HEK293 (cell line): ENCODE data around the gene ADNP.

Source experiments
- CTCF ChIA-PET: fragments of 350-600 bp; formaldehyde crosslinking; extraction: SDS; loops from one replicate; lab custom pipeline; 2021; ENCODE audit warnings: antibody characterized with exemption; lab: Yijun Ruan, JAX
- POLR2A ChIA-PET: fragments of 300-600 bp; formaldehyde crosslinking; extraction: SDS; loops from one replicate; lab custom pipeline; 2020; ENCODE audit warnings: antibody characterized with exemption, inconsistent platforms; lab: Yijun Ruan, JAX
- H3K27ac ChIP-seq: fragments of 200-500 bp; sonication (Bioruptor generic); 2 replicates; pipeline ENCODE4 v1.5.1; 2014; ENCODE audit warnings: low read depth, low read length, control low read depth, inconsistent platforms; ENCODE audit errors: extremely low read depth
- H3K36me3 ChIP-seq, 2 experiments: fragments of 200-500 bp in 1 of 2; sonication (Bioruptor generic) in 1 of 2; 1 replicate in 1 of 2; 2 replicates in 1 of 2; pipeline ENCODE4 v1.5.1; 2014 to 2017; ENCODE audit warnings: inconsistent platforms in 2 of 2, low read length in 2 of 2; ENCODE audit not compliant: control insufficient read depth in 2 of 2, insufficient read depth in 1 of 2
- H3K4me1 ChIP-seq: fragments of 200-500 bp; sonication (Bioruptor generic); 2 replicates; pipeline ENCODE4 v1.5.1; 2014; ENCODE audit warnings: mild to moderate bottlenecking, low read length, inconsistent platforms; ENCODE audit not compliant: control insufficient read depth, insufficient read depth
- H3K4me3 ChIP-seq: 2 replicates; pipeline ENCODE4 v1.5.1; 2011; ENCODE audit warnings: low read depth, mild to moderate bottlenecking, control low read depth, low read length, moderate library complexity
- H3K9me3 ChIP-seq: fragments of 200-500 bp; sonication (Bioruptor generic); 2 replicates; pipeline ENCODE4 v1.5.1; 2014; ENCODE audit warnings: low read depth, low read length, inconsistent platforms; ENCODE audit not compliant: control insufficient read depth, insufficient read depth
- ATF2 ChIP-seq: fragments of 450-650 bp; formaldehyde crosslinking; IDR thresholded peaks from 2 replicates; pipeline ENCODE4 v1.5.1; 2016; ENCODE audit warnings: missing biosample characterization, missing genetic modification characterization, low read depth
- BCL11A ChIP-seq: fragments of 450-650 bp; formaldehyde crosslinking; IDR thresholded peaks from 2 replicates; pipeline ENCODE4 v1.5.1; 2016; ENCODE audit warnings: low read depth, missing biosample characterization, missing genetic modification characterization
- EGR2 ChIP-seq: fragments of 450-650 bp; formaldehyde crosslinking; IDR thresholded peaks from 2 replicates; pipeline ENCODE4 v1.5.1; 2016; ENCODE audit warnings: low read depth, missing biosample characterization, missing genetic modification characterization
- SALL2 ChIP-seq: fragments of 450-650 bp; formaldehyde crosslinking; IDR thresholded peaks from 2 replicates; pipeline ENCODE4 v1.5.0; 2017; ENCODE audit warnings: missing biosample characterization, mild to moderate bottlenecking, missing genetic modification characterization, borderline replicate concordance
- SP7 ChIP-seq: fragments of 450-650 bp; formaldehyde crosslinking; IDR thresholded peaks from 2 replicates; pipeline ENCODE4 v1.5.1; 2016; ENCODE audit warnings: missing biosample characterization, missing genetic modification characterization
- YY2 ChIP-seq: fragments of 450-650 bp; formaldehyde crosslinking; IDR thresholded peaks from 2 replicates; pipeline ENCODE4 v1.5.1; 2016; ENCODE audit warnings: missing biosample characterization, missing genetic modification characterization
- ZBTB21 ChIP-seq: fragments of 450-650 bp; formaldehyde crosslinking; IDR thresholded peaks from 2 replicates; pipeline ENCODE4 v1.5.1; 2017; ENCODE audit warnings: missing biosample characterization, missing genetic modification characterization
- ZNF138 ChIP-seq: fragments of 450-650 bp; formaldehyde crosslinking; IDR thresholded peaks from 2 replicates; pipeline ENCODE4 v1.5.1; 2016; ENCODE audit warnings: missing biosample characterization, missing genetic modification characterization, borderline replicate concordance
- ZNF24 ChIP-seq: fragments of 450-650 bp; formaldehyde crosslinking; IDR thresholded peaks from 2 replicates; pipeline ENCODE4 v1.5.1; 2016; ENCODE audit warnings: missing biosample characterization, missing genetic modification characterization
- ZNF248 ChIP-seq: fragments of 450-650 bp; formaldehyde crosslinking; IDR thresholded peaks from 2 replicates; pipeline ENCODE4 v1.5.1; 2017; ENCODE audit warnings: missing biosample characterization, missing genetic modification characterization
- ZNF26 ChIP-seq: fragments of 450-650 bp; formaldehyde crosslinking; IDR thresholded peaks from 2 replicates; pipeline ENCODE4 v1.5.1; 2016; ENCODE audit warnings: missing biosample characterization, missing genetic modification characterization
- ZNF350 ChIP-seq: fragments of 450-650 bp; formaldehyde crosslinking; IDR thresholded peaks from 2 replicates; pipeline ENCODE4 v1.5.0; 2017; ENCODE audit warnings: missing biosample characterization, mild to moderate bottlenecking, missing genetic modification characterization
- ZNF366 ChIP-seq: fragments of 450-650 bp; formaldehyde crosslinking; conservative IDR thresholded peaks from 2 replicates; pipeline ENCODE4 v1.5.1; 2016; ENCODE audit warnings: missing biosample characterization, missing genetic modification characterization
- ZNF571 ChIP-seq: fragments of 450-650 bp; formaldehyde crosslinking; IDR thresholded peaks from 2 replicates; pipeline ENCODE4 v1.5.0; 2017; ENCODE audit warnings: missing biosample characterization, missing genetic modification characterization
- ZNF629 ChIP-seq: fragments of 450-650 bp; formaldehyde crosslinking; IDR thresholded peaks from 2 replicates; pipeline ENCODE4 v1.5.1; 2017; ENCODE audit warnings: missing biosample characterization, missing genetic modification characterization
- TF ChIP-seq, protein P1 (sequence below): fragments of 450-650 bp; formaldehyde crosslinking; IDR thresholded peaks from 2 replicates; pipeline ENCODE4 v1.5.1; 2016; ENCODE audit warnings: missing biosample characterization, missing genetic modification characterization
- TF ChIP-seq, protein P2 (sequence below): fragments of 450-650 bp; formaldehyde crosslinking; IDR thresholded peaks from 2 replicates; pipeline ENCODE4 v1.5.1; 2016; ENCODE audit warnings: missing biosample characterization, missing genetic modification characterization
- TF ChIP-seq, protein P3 (sequence below): fragments of 450-650 bp; formaldehyde crosslinking; IDR thresholded peaks from 2 replicates; pipeline ENCODE4 v1.5.1; 2016; ENCODE audit warnings: missing biosample characterization, missing genetic modification characterization

ADNP gene

DNA sequence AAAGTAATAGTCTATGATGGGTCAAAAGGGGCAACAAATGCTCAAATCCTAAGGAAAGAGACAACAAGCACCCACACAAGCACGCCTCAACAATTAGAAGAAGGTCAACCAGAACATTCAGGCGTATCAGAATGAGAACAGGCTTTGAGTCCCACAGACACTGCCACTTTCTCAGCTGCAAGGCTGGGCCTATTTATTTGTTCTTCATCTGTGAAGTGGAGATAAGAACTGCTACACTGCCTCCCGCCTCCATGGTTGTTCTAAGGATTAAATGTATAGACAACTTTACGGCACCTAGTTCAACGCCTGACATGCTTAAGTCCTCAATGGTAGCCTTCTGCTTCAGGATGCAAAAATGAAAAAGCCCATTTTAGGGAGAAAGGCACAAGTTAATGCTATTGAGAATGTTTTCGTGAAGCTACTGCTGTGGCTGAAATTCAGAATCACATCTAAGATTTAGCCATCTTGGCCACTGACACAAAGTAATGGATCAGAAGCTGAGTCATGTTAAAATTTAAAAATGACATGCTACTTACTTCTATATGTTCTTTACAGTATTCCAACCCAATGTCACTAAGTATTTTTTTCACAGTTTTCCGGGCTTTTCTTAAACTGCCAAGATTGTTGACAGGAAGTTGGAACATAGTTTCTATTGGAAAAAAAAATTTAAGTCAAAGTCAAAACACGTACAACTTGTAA is 27.7 kb downstream of the ADNP start:
- CTCF ChIA-PET = interaction anchor here (0.6 to 1.4 kb wide), 3 partner anchors 12 to 112 kb away, joined by 3 to 5 read pairs (median 3); no protein-coding TSS in a partner anchor
- peaks cover 19 to 71% of the 10 kb centered on the region in 2 experiments for H3K36me3 ChIP-seq

DNA sequence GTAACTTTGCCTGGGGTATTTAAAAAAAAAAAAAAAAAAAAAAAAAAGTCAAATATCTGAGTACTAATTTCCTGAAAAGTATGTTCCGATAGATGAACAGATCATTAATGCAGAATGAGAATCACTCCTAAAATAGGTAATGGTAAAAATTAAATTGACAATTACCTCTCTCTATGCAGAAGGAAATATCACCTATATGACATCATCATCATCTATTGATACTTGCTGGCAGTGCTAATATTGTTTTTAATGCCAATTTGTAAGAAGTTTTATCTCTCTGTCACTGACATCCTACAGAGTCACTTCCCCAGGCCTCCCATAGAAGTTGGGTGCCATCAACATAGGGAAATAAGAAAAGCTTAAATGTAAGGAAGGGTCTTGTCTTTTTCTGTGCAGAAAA is 29.9 kb downstream of the ADNP start:
- Histone ChIP-seq H3K9me3 (no peaks in the 10 kb centered on the region), H3K27ac (no peak overlapping the region), H3K36me3 (peaks cover 16 to 77% of the 10 kb centered on the region in 2 experiments), H3K4me3 (no peak overlapping the region), H3K4me1 (no peaks in the 10 kb centered on the region; the same call in 1 of the 2 replicates)
- ChIA-PET POLR2A (no interaction called here), CTCF (interaction anchor here (1.0 to 1.5 kb wide), 2 partner anchors 106 to 275 kb away, joined by 3 to 5 read pairs; partner anchors contain the start of gene BCAS4)
- TF ChIP-seq ZNF350 (tag by site-specific recombination) (no peak), BCL11A (tag by site-specific recombination) (no peak), ZNF248 (tag by site-specific recombination) (no peak), ATF2 (tag by site-specific recombination) (peak; percentile 58)

More for the DNA sequence above, 27.7 kb downstream of the ADNP start:
- Histone ChIP-seq H3K4me3 (no peak overlapping the region), H3K4me1 (no peaks in the 10 kb centered on the region; the same call in 1 of the 2 replicates), H3K27ac (no peak overlapping the region), H3K9me3 (no peaks in the 10 kb centered on the region)
- POLR2A ChIA-PET = no interaction called here
- TF ChIP-seq, protein P1, sequence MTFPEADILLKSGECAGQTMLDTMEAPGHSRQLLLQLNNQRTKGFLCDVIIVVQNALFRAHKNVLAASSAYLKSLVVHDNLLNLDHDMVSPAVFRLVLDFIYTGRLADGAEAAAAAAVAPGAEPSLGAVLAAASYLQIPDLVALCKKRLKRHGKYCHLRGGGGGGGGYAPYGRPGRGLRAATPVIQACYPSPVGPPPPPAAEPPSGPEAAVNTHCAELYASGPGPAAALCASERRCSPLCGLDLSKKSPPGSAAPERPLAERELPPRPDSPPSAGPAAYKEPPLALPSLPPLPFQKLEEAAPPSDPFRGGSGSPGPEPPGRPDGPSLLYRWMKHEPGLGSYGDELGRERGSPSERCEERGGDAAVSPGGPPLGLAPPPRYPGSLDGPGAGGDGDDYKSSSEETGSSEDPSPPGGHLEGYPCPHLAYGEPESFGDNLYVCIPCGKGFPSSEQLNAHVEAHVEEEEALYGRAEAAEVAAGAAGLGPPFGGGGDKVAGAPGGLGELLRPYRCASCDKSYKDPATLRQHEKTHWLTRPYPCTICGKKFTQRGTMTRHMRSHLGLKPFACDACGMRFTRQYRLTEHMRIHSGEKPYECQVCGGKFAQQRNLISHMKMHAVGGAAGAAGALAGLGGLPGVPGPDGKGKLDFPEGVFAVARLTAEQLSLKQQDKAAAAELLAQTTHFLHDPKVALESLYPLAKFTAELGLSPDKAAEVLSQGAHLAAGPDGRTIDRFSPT (tag by site-specific recombination) = no peak
- TF ChIP-seq, protein P2, sequence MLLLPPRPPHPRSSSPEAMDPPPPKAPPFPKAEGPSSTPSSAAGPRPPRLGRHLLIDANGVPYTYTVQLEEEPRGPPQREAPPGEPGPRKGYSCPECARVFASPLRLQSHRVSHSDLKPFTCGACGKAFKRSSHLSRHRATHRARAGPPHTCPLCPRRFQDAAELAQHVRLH (tag by site-specific recombination) = no peak
- TF ChIP-seq EGR2 (tag by site-specific recombination) (0 out of 2 replicates have a peak, but pooled peaks have one; percentile 15), ZNF571 (tag by site-specific recombination) (no peak), SALL2 (no peak)

GRCh38 chr20:50900261-50900660 is 31.0 kb downstream of the ADNP start:
- Histone ChIP-seq H3K9me3 (no peaks in the 10 kb centered on the region), H3K4me1 (no peaks in the 10 kb centered on the region; the same call in 1 of the 2 replicates), H3K4me3 (no peak overlapping the region), H3K36me3 (peaks cover 13 to 83% of the 10 kb centered on the region in 2 experiments), H3K27ac (no peak overlapping the region)
- POLR2A ChIA-PET = no interaction called here
- CTCF ChIA-PET = interaction anchor here (1.0 kb wide), 1 partner anchor 274 kb away, joined by 3 read pairs; no protein-coding TSS in a partner anchor
- 0 out of 2 replicates have a peak, but pooled peaks have one; percentile 8 for TF ChIP-seq ZNF26 (tag by site-specific recombination)
- TF ChIP-seq SP7 (tag by site-specific recombination) = peak; percentile 83
- TF ChIP-seq, protein P3, sequence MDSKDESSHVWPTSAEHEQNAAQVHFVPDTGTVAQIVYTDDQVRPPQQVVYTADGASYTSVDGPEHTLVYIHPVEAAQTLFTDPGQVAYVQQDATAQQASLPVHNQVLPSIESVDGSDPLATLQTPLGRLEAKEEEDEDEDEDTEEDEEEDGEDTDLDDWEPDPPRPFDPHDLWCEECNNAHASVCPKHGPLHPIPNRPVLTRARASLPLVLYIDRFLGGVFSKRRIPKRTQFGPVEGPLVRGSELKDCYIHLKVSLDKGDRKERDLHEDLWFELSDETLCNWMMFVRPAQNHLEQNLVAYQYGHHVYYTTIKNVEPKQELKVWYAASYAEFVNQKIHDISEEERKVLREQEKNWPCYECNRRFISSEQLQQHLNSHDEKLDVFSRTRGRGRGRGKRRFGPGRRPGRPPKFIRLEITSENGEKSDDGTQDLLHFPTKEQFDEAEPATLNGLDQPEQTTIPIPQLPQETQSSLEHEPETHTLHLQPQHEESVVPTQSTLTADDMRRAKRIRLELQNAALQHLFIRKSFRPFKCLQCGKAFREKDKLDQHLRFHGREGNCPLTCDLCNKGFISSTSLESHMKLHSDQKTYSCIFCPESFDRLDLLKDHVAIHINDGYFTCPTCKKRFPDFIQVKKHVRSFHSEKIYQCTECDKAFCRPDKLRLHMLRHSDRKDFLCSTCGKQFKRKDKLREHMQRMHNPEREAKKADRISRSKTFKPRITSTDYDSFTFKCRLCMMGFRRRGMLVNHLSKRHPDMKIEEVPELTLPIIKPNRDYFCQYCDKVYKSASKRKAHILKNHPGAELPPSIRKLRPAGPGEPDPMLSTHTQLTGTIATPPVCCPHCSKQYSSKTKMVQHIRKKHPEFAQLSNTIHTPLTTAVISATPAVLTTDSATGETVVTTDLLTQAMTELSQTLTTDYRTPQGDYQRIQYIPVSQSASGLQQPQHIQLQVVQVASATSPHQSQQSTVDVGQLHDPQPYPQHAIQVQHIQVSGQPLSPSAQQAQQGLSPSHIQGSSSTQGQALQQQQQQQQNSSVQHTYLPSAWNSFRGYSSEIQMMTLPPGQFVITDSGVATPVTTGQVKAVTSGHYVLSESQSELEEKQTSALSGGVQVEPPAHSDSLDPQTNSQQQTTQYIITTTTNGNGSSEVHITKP (tag by site-specific recombination) = peak; percentile 96
- peak; percentile 86 for TF ChIP-seq ZNF629
- peak; percentile 37; the same call in 1 of the 2 replicates for TF ChIP-seq YY2 (tag by site-specific recombination)
- TF ChIP-seq ZBTB21 (tag by site-specific recombination) = peak; percentile 87
- TF ChIP-seq ZNF138 (tag by site-specific recombination) = no peak
- TF ChIP-seq ATF2 (tag by site-specific recombination) = peak; percentile 89
- TF ChIP-seq ZNF366 (tag by site-specific recombination) = 0 out of 2 replicates have a peak, but pooled peaks have one; percentile 27
- 0 out of 2 replicates have a peak, but pooled peaks have one; percentile 47 for TF ChIP-seq ZNF24 (tag by site-specific recombination)
